Measurements from ENCODE around the gene CEP162. TPM values are rescaled to one million over a fixed set of nuclear protein-coding genes. Genes with fewer than 3 reads are reported as not detected.

The CEP162 gene
- total RNA-seq, 1 experiment from 2014 or later = 2.4 TPM

GRCh38 chr6:84258268-84258667 lies 30.8 kb upstream of the CEP162 start:
- Mint-ChIP-seq H3K36me3 (ENCODE audit: insufficient read depth, unreplicated experiment) (no peaks in the 10 kb centered on the region), H3K9me3 (ENCODE audit: unreplicated experiment) (no peaks in the 10 kb centered on the region), H3K4me1 (ENCODE audit: insufficient read depth, unreplicated experiment) (peaks cover 11% of the 10 kb centered on the region), H3K4me3 (ENCODE audit: unreplicated experiment) (no peak overlapping the region), H3K27me3 (ENCODE audit: insufficient read depth, unreplicated experiment) (no peaks in the 10 kb centered on the region), H3K27ac (ENCODE audit: low read depth, unreplicated experiment) (no peak overlapping the region)
- DNase-seq (ENCODE audit: unreplicated experiment) = no peak
- no peak for TF ChIP-seq CTCF (IDR thresholded peaks at IDR 0.05; ENCODE audit: unreplicated experiment)
- intact Hi-C loops (cut with micrococcal nuclease) = no loop called here
- POLR2A ChIA-PET = no interaction called here
- CTCF ChIA-PET = no interaction called here
- BruUV-seq (replicated peaks) = no TSS peak

GRCh38 chr6:84255641-84256040 lies 28.2 kb upstream of the CEP162 start:
- Mint-ChIP-seq H3K27me3 (ENCODE audit: insufficient read depth, unreplicated experiment) (no peaks in the 10 kb centered on the region), H3K36me3 (ENCODE audit: insufficient read depth, unreplicated experiment) (no peaks in the 10 kb centered on the region), H3K4me1 (ENCODE audit: insufficient read depth, unreplicated experiment) (peaks cover 12% of the 10 kb centered on the region), H3K9me3 (ENCODE audit: unreplicated experiment) (no peaks in the 10 kb centered on the region), H3K27ac (ENCODE audit: low read depth, unreplicated experiment) (no peak overlapping the region), H3K4me3 (ENCODE audit: unreplicated experiment) (no peak overlapping the region)
- CTCF ChIA-PET = no interaction called here
- no peak for TF ChIP-seq CTCF (IDR thresholded peaks at IDR 0.05; ENCODE audit: unreplicated experiment)
- intact Hi-C loops (cut with micrococcal nuclease) = no loop called here
- DNase-seq (ENCODE audit: unreplicated experiment) = no peak
- POLR2A ChIA-PET = interaction anchor here (0.6 kb wide), 2 partner anchors 45 to 264 kb away, joined by 3 read pairs; no protein-coding TSS in a partner anchor
- BruUV-seq (replicated peaks) = no TSS peak

- Mint-ChIP-seq H3K36me3 (ENCODE audit: insufficient read depth, unreplicated experiment) (no peaks in the 10 kb centered on the region), H3K9me3 (ENCODE audit: unreplicated experiment) (peaks cover 7% of the 10 kb centered on the region), H3K4me3 (ENCODE audit: unreplicated experiment) (no peak overlapping the region), H3K27me3 (ENCODE audit: insufficient read depth, unreplicated experiment) (no peaks in the 10 kb centered on the region), H3K4me1 (ENCODE audit: insufficient read depth, unreplicated experiment) (peaks cover 7% of the 10 kb centered on the region), H3K27ac (ENCODE audit: low read depth, unreplicated experiment) (no peak overlapping the region)
- intact Hi-C loops (cut with micrococcal nuclease) = no loop called here
- DNase-seq (ENCODE audit: unreplicated experiment) = no peak
- no TSS peak for BruUV-seq (replicated peaks)
- ChIA-PET POLR2A (interaction anchor here (0.7 kb wide), 1 partner anchor 326 kb away, joined by 4 read pairs; no protein-coding TSS in a partner anchor), CTCF (interaction anchor here (0.7 to 1.8 kb wide), 4 partner anchors 10 to 1069 kb away, joined by 4 to 6 read pairs (median 4); no protein-coding TSS in a partner anchor)
- no peak for TF ChIP-seq CTCF (IDR thresholded peaks at IDR 0.05; ENCODE audit: unreplicated experiment)
Measured at GRCh38 chr6:84253380-84253779, 25.9 kb upstream of the CEP162 start.

- peaks cover 7% of the 10 kb centered on the region for H3K9me3 Mint-ChIP-seq (ENCODE audit: unreplicated experiment)
- no peak overlapping the region for H3K27ac Mint-ChIP-seq (ENCODE audit: low read depth, unreplicated experiment)
- H3K36me3 Mint-ChIP-seq (ENCODE audit: insufficient read depth, unreplicated experiment) = no peaks in the 10 kb centered on the region
- CTCF ChIA-PET = interaction anchor here (0.6 to 1.0 kb wide), 2 partner anchors 11 to 181 kb away, joined by 3 to 4 read pairs; no protein-coding TSS in a partner anchor
- POLR2A ChIA-PET = no interaction called here
- DNase-seq (ENCODE audit: unreplicated experiment) = peak; percentile 53
- H3K4me3 Mint-ChIP-seq (ENCODE audit: unreplicated experiment) = no peak overlapping the region
- peaks cover 7% of the 10 kb centered on the region for H3K4me1 Mint-ChIP-seq (ENCODE audit: insufficient read depth, unreplicated experiment)
- TF ChIP-seq CTCF (IDR thresholded peaks at IDR 0.05; ENCODE audit: unreplicated experiment) = no peak
- no peaks in the 10 kb centered on the region for H3K27me3 Mint-ChIP-seq (ENCODE audit: insufficient read depth, unreplicated experiment)
- intact Hi-C loops (cut with micrococcal nuclease) = no loop called here
- BruUV-seq (replicated peaks) = no TSS peak
Measured at GRCh38 chr6:84251891-84252539, 24.6 kb upstream of the CEP162 start.

All from MCF 10A (cell line).